Measurements from ENCODE around the gene LEPROT. TPM values are rescaled to one million over a fixed set of nuclear protein-coding genes. Genes with fewer than 3 reads are reported as not detected.
"Not testable (repeated sequence)": the region's sequence is repeated elsewhere in the genome, so short reads cannot be mapped to it uniquely, and the experiment has no call there.

Gene LEPROT
- total RNA-seq, 1 experiment from 2014 or later: 18.4 TPM

DNA sequence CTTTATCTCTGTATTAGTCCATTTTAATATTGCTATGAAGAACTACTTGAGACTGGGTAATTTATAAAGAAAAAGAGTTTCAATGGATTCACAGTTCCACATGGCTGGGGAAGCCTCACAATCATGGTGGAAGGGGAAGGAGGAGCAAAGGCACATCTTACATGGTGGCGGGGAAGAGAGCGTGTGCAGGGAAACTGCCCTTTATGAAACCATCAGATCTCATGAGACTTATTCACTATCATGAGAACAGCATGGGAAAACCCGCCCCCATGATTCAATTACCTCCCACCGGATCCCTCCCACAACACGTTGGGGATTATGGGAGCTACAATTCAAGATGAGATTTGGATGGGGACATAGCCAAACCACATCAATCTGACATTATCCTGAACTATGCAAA, 36.0 kb upstream of the LEPROT start:
- H3K9me3 ChIP-seq (ENCODE audit: low read length); H3K4me1 ChIP-seq (ENCODE audit: insufficient read depth, low read length); H3K79me2 ChIP-seq (ENCODE audit: low read length); BruUV-seq (replicated peaks); H3K27ac ChIP-seq (ENCODE audit: low read length); H2AFZ ChIP-seq (ENCODE audit: low read length); intact Hi-C loops (cut with micrococcal nuclease); H3K4me3 ChIP-seq (ENCODE audit: low read length); H3K9me2 ChIP-seq (replicated peaks; ENCODE audit: low read length); DNase-seq; ATAC-seq; H3K27me3 ChIP-seq (ENCODE audit: low read length); H3K4me2 ChIP-seq (ENCODE audit: low read length); H3F3A ChIP-seq (ENCODE audit: low read length, unreplicated experiment); H4K20me1 ChIP-seq (ENCODE audit: low read length); H3K36me3 ChIP-seq (ENCODE audit: low read depth, low read length); CTCF ChIA-PET; H3K9ac ChIP-seq (ENCODE audit: low read length); POLR2A ChIA-PET (ENCODE audit: unreplicated experiment): not testable (repeated sequence)

DNA sequence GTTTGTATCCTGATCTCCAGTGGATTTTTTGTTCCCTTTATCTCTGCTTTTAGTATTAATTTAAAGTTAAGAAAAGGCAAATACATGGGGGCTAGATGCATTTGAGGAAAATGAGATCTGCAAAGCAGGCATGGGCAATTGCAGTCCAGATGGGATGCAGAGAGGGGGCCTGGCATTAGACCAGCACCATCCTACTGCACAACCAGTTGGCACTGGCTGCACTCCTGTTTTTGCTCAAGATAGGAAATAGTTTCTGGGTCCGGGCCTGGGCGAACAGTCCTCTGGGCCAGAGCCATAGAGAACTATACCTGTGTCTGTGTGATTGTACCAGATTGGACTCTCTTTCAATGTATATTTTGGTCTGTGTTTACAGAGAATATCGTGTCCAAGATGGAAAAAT, 34.0 kb upstream of the LEPROT start:
- no peak overlapping the region for H2AFZ ChIP-seq (ENCODE audit: low read length)
- ChIA-PET CTCF (no interaction called here), POLR2A (ENCODE audit: unreplicated experiment) (no interaction called here)
- TF ChIP-seq EZH2 (IDR thresholded peaks at IDR 0.05; ENCODE audit: low read length, unreplicated experiment): no peak
- TF ChIP-seq EZH2phosphoT487 (IDR thresholded peaks at IDR 0.05; ENCODE audit: borderline replicate concordance, low read length): no peak
- TF ChIP-seq, protein P1, sequence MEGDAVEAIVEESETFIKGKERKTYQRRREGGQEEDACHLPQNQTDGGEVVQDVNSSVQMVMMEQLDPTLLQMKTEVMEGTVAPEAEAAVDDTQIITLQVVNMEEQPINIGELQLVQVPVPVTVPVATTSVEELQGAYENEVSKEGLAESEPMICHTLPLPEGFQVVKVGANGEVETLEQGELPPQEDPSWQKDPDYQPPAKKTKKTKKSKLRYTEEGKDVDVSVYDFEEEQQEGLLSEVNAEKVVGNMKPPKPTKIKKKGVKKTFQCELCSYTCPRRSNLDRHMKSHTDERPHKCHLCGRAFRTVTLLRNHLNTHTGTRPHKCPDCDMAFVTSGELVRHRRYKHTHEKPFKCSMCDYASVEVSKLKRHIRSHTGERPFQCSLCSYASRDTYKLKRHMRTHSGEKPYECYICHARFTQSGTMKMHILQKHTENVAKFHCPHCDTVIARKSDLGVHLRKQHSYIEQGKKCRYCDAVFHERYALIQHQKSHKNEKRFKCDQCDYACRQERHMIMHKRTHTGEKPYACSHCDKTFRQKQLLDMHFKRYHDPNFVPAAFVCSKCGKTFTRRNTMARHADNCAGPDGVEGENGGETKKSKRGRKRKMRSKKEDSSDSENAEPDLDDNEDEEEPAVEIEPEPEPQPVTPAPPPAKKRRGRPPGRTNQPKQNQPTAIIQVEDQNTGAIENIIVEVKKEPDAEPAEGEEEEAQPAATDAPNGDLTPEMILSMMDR (conservative IDR thresholded peaks at IDR 0.05; ENCODE audit: low read depth, low read length): no peak
- no peak overlapping the region for H3K27ac ChIP-seq (ENCODE audit: low read length)
- H4K20me1 ChIP-seq (ENCODE audit: low read length): no peaks in the 10 kb centered on the region
- H3K79me2 ChIP-seq (ENCODE audit: low read length): no peaks in the 10 kb centered on the region
- no TSS peak for BruUV-seq (replicated peaks)
- no peak overlapping the region for H3K4me3 ChIP-seq (ENCODE audit: low read length)
- no peak overlapping the region for H3K9ac ChIP-seq (ENCODE audit: low read length)
- no peaks in the 10 kb centered on the region for H3F3A ChIP-seq (ENCODE audit: low read length, unreplicated experiment)
- ATAC-seq (no peak), DNase-seq (no peak)
- no peaks in the 10 kb centered on the region for H3K27me3 ChIP-seq (ENCODE audit: low read length)
- intact Hi-C loops (cut with micrococcal nuclease): no loop called here
- no peaks in the 10 kb centered on the region for H3K4me1 ChIP-seq (ENCODE audit: insufficient read depth, low read length)
- H3K9me3 ChIP-seq (ENCODE audit: low read length): no peaks in the 10 kb centered on the region
- no peaks in the 10 kb centered on the region for H3K9me2 ChIP-seq (replicated peaks; ENCODE audit: low read length)
- H3K36me3 ChIP-seq (ENCODE audit: low read depth, low read length): no peaks in the 10 kb centered on the region
- no peak overlapping the region for H3K4me2 ChIP-seq (ENCODE audit: low read length)

DNA sequence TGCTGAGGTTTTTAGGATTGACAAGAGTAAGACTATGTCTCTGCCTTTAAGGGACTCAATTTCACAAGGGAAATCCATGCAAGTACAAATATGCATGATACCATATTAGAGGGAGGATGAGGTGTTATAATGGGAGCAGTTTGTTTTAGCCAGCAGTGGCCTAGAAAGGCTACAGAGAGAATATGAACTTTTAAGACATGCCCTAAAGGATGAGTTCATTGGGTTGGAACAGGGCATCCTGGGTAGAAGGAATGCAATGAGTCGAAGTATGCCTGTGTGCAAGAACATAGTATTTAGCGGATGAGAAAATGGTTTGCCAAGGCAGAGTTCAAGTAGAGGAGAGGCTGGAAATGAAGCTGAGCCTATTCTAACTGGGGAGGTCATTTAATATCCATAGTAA, 32.6 kb upstream of the LEPROT start:
- no TSS peak for BruUV-seq (replicated peaks)
- H2AFZ ChIP-seq (ENCODE audit: low read length): no peak overlapping the region
- no peaks in the 10 kb centered on the region for H3F3A ChIP-seq (ENCODE audit: low read length, unreplicated experiment)
- H3K4me1 ChIP-seq (ENCODE audit: insufficient read depth, low read length): peaks cover 6% of the 10 kb centered on the region
- no peaks in the 10 kb centered on the region for H3K79me2 ChIP-seq (ENCODE audit: low read length)
- H3K27me3 ChIP-seq (ENCODE audit: low read length): no peaks in the 10 kb centered on the region
- H3K36me3 ChIP-seq (ENCODE audit: low read depth, low read length): no peaks in the 10 kb centered on the region
- no peak overlapping the region for H3K9ac ChIP-seq (ENCODE audit: low read length)
- no peak overlapping the region for H3K4me3 ChIP-seq (ENCODE audit: low read length)
- H3K4me2 ChIP-seq (ENCODE audit: low read length): no peak overlapping the region
- H4K20me1 ChIP-seq (ENCODE audit: low read length): no peaks in the 10 kb centered on the region
- ChIA-PET CTCF (no interaction called here), POLR2A (ENCODE audit: unreplicated experiment) (no interaction called here)
- intact Hi-C loops (cut with micrococcal nuclease): no loop called here
- TF ChIP-seq, protein P1 (conservative IDR thresholded peaks at IDR 0.05; ENCODE audit: low read depth, low read length): no peak
- no peak for TF ChIP-seq EZH2phosphoT487 (IDR thresholded peaks at IDR 0.05; ENCODE audit: borderline replicate concordance, low read length)
- TF ChIP-seq EZH2 (IDR thresholded peaks at IDR 0.05; ENCODE audit: low read length, unreplicated experiment): no peak
- ATAC-seq (no peak), DNase-seq (no peak)
- no peaks in the 10 kb centered on the region for H3K9me3 ChIP-seq (ENCODE audit: low read length)
- no peak overlapping the region for H3K27ac ChIP-seq (ENCODE audit: low read length)
- H3K9me2 ChIP-seq (replicated peaks; ENCODE audit: low read length): no peaks in the 10 kb centered on the region

All from PC-3 (cell line).